GM23248 (cell line): ENCODE results near the gene CD58. TPM values are rescaled to one million over a fixed set of nuclear protein-coding genes. Genes with fewer than 3 reads are reported as not detected.

Experiments used
- DNase-seq: peaks from one replicate; pipeline ENCODE4 v3.0.0-alpha.2; 2015
- H2AFZ ChIP-seq: fragments of 200-600 bp; sonication (generic); 2 replicates; pipeline ENCODE4 v1.6.1; 2016; ENCODE audit warnings: antibody characterized with exemption
- H3F3A ChIP-seq: fragments of 200-600 bp; sonication (generic); 2 replicates; pipeline ENCODE4 v1.6.1; 2016; ENCODE audit warnings: mild to moderate bottlenecking, antibody characterized with exemption, mixed run types; ENCODE audit not compliant: insufficient read depth
- H3K27ac ChIP-seq: fragments of 200-600 bp; sonication (generic); 2 replicates; pipeline ENCODE4 v1.5.1; 2016; ENCODE audit warnings: mild to moderate bottlenecking
- H3K27me3 ChIP-seq: fragments of 200-600 bp; sonication (generic); replicated peaks from 2 replicates; pipeline ENCODE4 v1.6.1; 2016; ENCODE audit warnings: mild to moderate bottlenecking; ENCODE audit not compliant: insufficient read depth
- H3K36me3 ChIP-seq: fragments of 200-600 bp; sonication (generic); 2 replicates; pipeline ENCODE4 v1.6.1; 2016; ENCODE audit warnings: low read depth, mild to moderate bottlenecking
- H3K4me1 ChIP-seq: fragments of 200-600 bp; sonication (generic); 2 replicates; pipeline ENCODE4 v1.6.1; 2016; ENCODE audit warnings: mild to moderate bottlenecking; ENCODE audit not compliant: insufficient read depth
- H3K4me2 ChIP-seq: fragments of 200-600 bp; sonication (generic); one replicate; pipeline ENCODE4 v1.6.1; 2016; ENCODE audit warnings: mild to moderate bottlenecking; ENCODE audit not compliant: unreplicated experiment
- H3K4me3 ChIP-seq: fragments of 200-600 bp; sonication (generic); 2 replicates; pipeline ENCODE4 v1.5.1; 2016; ENCODE audit warnings: mild to moderate bottlenecking
- H3K79me2 ChIP-seq: fragments of 200-600 bp; sonication (generic); 2 replicates; pipeline ENCODE4 v1.6.1; 2016; ENCODE audit warnings: mild to moderate bottlenecking; ENCODE audit not compliant: insufficient read depth
- H3K9ac ChIP-seq: fragments of 200-600 bp; sonication (generic); 2 replicates; pipeline ENCODE4 v1.6.1; 2016; ENCODE audit warnings: mild to moderate bottlenecking
- H3K9me2 ChIP-seq: fragments of 200-600 bp; sonication (generic); 2 replicates; pipeline ENCODE4 v1.6.1; 2016; ENCODE audit warnings: mixed run types, mild to moderate bottlenecking, moderate library complexity; ENCODE audit not compliant: insufficient read depth
- H3K9me3 ChIP-seq: fragments of 200-600 bp; sonication (generic); one replicate; pipeline ENCODE4 v1.6.1; 2017; ENCODE audit warnings: low read depth
- H4K20me1 ChIP-seq: fragments of 200-600 bp; sonication (generic); 2 replicates; pipeline ENCODE4 v1.6.0; 2016; ENCODE audit not compliant: insufficient read depth
- EZH2 ChIP-seq: fragments of 200-600 bp; sonication (generic); IDR thresholded peaks from 2 replicates; pipeline ENCODE4 v1.6.1; 2018; ENCODE audit warnings: antibody characterized with exemption, mild to moderate bottlenecking; ENCODE audit not compliant: insufficient read depth, poor library complexity, severe bottlenecking
- EZH2phosphoT487 ChIP-seq: fragments of 200-600 bp; sonication (generic); IDR thresholded peaks from 2 replicates; pipeline ENCODE4 v1.6.1; 2018; ENCODE audit warnings: antibody characterized with exemption, moderate library complexity, mild to moderate bottlenecking, low read depth; ENCODE audit not compliant: insufficient read depth
- WGBS, 2 experiments: methylation state at CpG; one replicate each; pipeline ENCODE4 v1.1.6; 2015 to 2017; ENCODE audit warnings: low lambda C conversion rate in 2 of 2, low coverage in 1 of 2; ENCODE audit errors: missing lambda C conversion rate in 2 of 2; 5-methylcytosine and 5-hydroxymethylcytosine counted together
- in situ Hi-C: fragments of 300-500 bp; cut with MboI; formaldehyde crosslinking; loops from 2 replicates; pipeline ENCODE4 v1.15.0; 2020
- polyA plus RNA-seq: library from polyadenylated mRNA; unstranded; fragments of >200 nt; fragmentation: Nextera tagmentation; extraction: Ambion mirVana; gene quantifications from 2 replicates; pipeline ENCODE4 v1.2.1, GENCODE V29; 2016
- total RNA-seq: library from RNA; depleted of rRNA; stranded (reverse); fragments of >200 nt; shearing (Covaris generic); gene quantifications from 2 replicates; pipeline ENCODE4 v1.2.3, GENCODE V29; 2014

CD58 gene
- total and polyA plus RNA-seq, 2 experiments from 2014 or later, result 14.1 to 30.0 TPM

DNA sequence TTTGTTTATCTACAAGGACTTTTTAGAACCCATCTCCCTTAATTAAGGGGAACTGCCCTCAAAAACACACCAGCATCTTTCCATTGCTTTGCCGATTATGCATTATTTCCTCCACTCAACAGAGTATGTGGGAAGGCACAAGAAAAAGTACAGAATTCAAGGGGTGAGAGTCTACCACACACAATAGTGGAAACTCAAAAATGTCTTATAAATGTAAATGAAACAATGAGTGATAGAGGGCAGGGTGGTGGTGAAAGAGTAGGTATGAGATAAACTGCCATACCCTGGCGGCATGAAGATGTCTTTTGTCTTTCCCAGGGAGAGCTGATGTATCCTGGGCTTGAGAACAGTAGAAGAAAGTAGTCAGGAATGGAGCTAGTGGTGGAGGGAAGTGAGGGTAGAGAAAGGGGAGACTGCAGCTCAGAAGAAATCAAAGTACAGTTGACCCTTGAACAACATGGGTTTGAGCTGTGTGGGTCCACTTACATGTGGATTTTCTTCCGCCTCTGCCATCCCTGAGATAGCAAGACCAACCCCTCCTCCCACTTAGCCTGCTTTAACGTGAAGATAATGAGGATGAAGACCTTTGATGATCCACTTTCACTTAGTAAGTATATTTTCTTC lies 24.4 kb downstream of the CD58 start:
- H3K27ac ChIP-seq, result no peak overlapping the region
- no peaks in the 10 kb centered on the region for H4K20me1 ChIP-seq
- DNase-seq, result no peak
- no peaks in the 10 kb centered on the region for H3K27me3 ChIP-seq
- no peak overlapping the region for H3K4me2 ChIP-seq
- no peaks in the 10 kb centered on the region for H3K9me3 ChIP-seq
- WGBS, 2 experiments, result 96% methylated on average over 4 of the region's 4 CpGs
- peaks cover 17% of the 10 kb centered on the region; the same call in 1 of the 2 replicates for H3K79me2 ChIP-seq
- no peak overlapping the region for H3K9ac ChIP-seq
- in situ Hi-C loops, result no loop called here
- no peaks in the 10 kb centered on the region for H3K4me1 ChIP-seq
- no peak overlapping the region for H3K4me3 ChIP-seq
- TF ChIP-seq EZH2 (no peak), EZH2phosphoT487 (no peak)
- no peaks in the 10 kb centered on the region for H3K36me3 ChIP-seq
- H2AFZ ChIP-seq, result no peak overlapping the region
- no peaks in the 10 kb centered on the region for H3K9me2 ChIP-seq
- H3F3A ChIP-seq, result no peaks in the 10 kb centered on the region

DNA sequence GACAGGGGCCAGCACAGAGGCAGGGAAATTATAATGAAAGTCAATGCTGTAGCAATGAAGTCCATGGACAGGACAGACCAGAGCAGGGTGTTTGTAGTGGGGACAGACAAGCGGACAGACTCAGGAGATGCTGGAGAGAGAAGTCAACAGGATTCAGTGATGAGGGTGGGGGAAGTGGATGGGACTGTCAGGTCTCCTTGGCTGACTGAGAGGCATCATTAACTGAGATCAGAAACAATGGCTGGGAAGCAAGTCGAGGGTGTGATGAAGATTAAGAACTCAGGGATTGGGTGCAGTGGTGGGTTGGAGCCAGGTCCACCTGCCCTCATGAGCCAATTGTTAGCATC lies 25.5 kb downstream of the CD58 start:
- Histone ChIP-seq H3K9me2 (no peaks in the 10 kb centered on the region), H4K20me1 (no peaks in the 10 kb centered on the region), H3K9me3 (no peaks in the 10 kb centered on the region), H3K4me1 (0 out of 2 replicates have a peak, but pooled peaks cover 1% of the 10 kb centered on the region), H3K9ac (no peak overlapping the region), H3K4me3 (no peak overlapping the region), H3K79me2 (peaks cover 14% of the 10 kb centered on the region; the same call in 1 of the 2 replicates), H2AFZ (no peak overlapping the region), H3K27ac (no peak overlapping the region), H3F3A (no peaks in the 10 kb centered on the region), H3K36me3 (no peaks in the 10 kb centered on the region), H3K27me3 (no peaks in the 10 kb centered on the region), H3K4me2 (no peak overlapping the region)
- no peak for DNase-seq
- TF ChIP-seq EZH2phosphoT487, result no peak
- TF ChIP-seq EZH2, result no peak
- 78 to 93% methylated on average over 2 of the region's 2 CpGs for whole genome bisulfite sequencing, 2 experiments
- in situ Hi-C loops, result no loop called here

DNA sequence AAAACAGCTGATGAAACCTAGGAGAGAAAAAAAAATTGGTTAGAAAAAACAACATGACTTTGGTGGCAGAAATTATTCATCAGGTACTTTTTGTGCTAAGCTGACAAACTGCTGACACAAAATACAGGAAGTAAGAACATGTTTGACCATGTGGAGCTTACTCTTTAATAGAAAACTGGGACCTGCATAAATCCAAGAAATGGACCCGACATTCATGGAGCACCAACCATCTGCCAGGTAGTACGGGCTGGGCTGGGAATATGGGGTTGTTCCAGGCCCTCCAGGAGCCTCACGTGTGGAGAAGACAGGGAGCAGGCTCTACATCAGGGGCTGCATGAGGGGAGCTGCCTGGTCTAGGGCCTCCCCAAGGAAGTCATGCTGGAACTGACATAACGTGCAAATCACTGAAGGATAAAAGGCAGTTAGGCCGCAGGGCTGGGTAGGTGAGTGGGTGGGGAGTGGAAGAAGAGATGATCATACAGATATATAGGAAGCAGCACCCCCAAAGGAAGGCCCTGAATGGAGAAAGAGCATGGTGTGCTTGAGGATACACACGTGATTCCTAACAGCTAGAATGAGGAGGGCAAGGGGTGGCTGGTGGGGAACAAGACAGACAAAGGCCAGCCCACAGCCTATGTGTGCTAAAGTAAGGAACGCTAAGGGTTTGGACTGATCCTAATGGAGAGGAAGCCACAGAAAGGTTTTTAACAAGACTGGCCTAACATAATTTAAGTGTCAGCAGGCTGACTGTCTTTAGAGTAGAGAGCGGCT lies 26.1 kb downstream of the CD58 start:
- in situ Hi-C loops, result no loop called here
- Histone ChIP-seq H3K9ac (no peak overlapping the region), H3K4me2 (no peak overlapping the region), H3K27me3 (no peaks in the 10 kb centered on the region), H3K9me3 (no peaks in the 10 kb centered on the region), H3K9me2 (no peaks in the 10 kb centered on the region), H3K79me2 (peaks cover 11% of the 10 kb centered on the region; the same call in 1 of the 2 replicates), H3K4me3 (no peak overlapping the region), H3K36me3 (no peaks in the 10 kb centered on the region), H3F3A (no peaks in the 10 kb centered on the region), H4K20me1 (no peaks in the 10 kb centered on the region), H2AFZ (no peak overlapping the region), H3K4me1 (0 out of 2 replicates have a peak, but pooled peaks cover 5% of the 10 kb centered on the region), H3K27ac (no peak overlapping the region)
- 90 to 92% methylated on average over 8 of the region's 8 CpGs for WGBS, 2 experiments
- TF ChIP-seq EZH2phosphoT487 (no peak), EZH2 (no peak)
- DNase-seq, result no peak

DNA sequence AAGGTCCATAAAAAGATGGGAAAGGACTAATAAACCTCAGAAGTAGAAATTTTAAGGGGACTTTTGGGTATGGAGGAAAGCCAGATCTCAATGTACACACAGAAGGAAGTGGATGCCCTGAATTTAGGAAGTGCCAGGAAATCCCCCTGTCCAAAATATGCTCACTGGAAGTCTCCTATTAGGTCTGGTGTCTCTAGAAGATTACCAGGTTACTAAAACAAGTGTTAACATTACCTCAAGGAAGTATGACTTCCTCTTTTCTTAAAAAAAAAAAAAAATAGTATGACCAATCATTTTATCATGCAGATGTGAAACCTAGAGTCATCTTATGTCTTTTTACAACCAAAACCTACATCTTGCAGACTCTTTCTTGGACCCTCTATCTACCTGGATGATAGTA lies 30.7 kb downstream of the CD58 start:
- 0 out of 2 replicates have a peak, but pooled peaks cover 21% of the 10 kb centered on the region for H3K4me1 ChIP-seq
- in situ Hi-C loops, result no loop called here
- no peak overlapping the region for H3K4me3 ChIP-seq
- no peaks in the 10 kb centered on the region for H4K20me1 ChIP-seq
- no peaks in the 10 kb centered on the region for H3K36me3 ChIP-seq
- DNase-seq, result no peak
- TF ChIP-seq EZH2 (no peak), EZH2phosphoT487 (no peak)
- peaks cover 17% of the 10 kb centered on the region for H3F3A ChIP-seq
- H3K27me3 ChIP-seq, result no peaks in the 10 kb centered on the region
- no peaks in the 10 kb centered on the region for H3K79me2 ChIP-seq
- no peak overlapping the region for H3K4me2 ChIP-seq
- no peaks in the 10 kb centered on the region for H3K9me3 ChIP-seq
- H3K9me2 ChIP-seq, result no peaks in the 10 kb centered on the region
- no peak overlapping the region for H3K9ac ChIP-seq
- H2AFZ ChIP-seq, result no peak overlapping the region
- H3K27ac ChIP-seq, result no peak overlapping the region
